Epithelial cell of proximal tubule (primary cell): ENCODE data around the gene MMP20. TPM values are rescaled to one million over a fixed set of nuclear protein-coding genes. Genes with fewer than 3 reads are reported as not detected.

Experiments used
- DNase-seq: peaks from one replicate; pipeline ENCODE4 v3.0.0-alpha.2; 2011; ENCODE audit warnings: low read depth
- H3K4me3 ChIP-seq: 2 replicates; pipeline ENCODE4 v1.5.1; 2011; ENCODE audit warnings: low read depth, mild to moderate bottlenecking, low read length
- total RNA-seq: library from RNA; depleted of rRNA; stranded (reverse); fragments of >200 nt; gene quantifications from 2 replicates; pipeline ENCODE4 v1.2.3, GENCODE V29; 2015
- TF ChIP-seq, protein P1 (sequence below): conservative IDR thresholded peaks from 2 replicates; pipeline ENCODE4 v1.5.1; 2012; ENCODE audit warnings: low read depth, mild to moderate bottlenecking, low read length

Gene MMP20
- total RNA-seq, 1 donor from 2014 or later, result not detected

DNA sequence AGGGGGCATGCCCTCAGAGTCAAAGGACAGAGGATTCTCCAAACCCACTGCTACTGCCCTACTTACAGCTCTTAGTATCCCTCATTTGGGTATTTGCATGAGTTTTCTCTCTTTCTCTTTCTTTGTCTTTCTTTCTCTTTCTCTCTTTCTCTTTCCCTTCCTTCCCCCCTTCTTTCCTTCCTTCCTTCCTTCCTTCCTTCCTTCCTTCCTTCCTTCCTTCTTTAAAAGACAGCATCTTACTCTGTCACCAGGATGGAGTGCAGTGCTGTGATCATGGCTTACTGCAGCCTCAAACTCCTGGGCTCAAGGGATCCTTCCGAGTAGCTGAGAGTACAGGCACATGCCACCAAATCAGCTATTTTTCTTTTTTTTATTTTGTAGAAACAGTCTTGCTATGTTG lies 80.5 kb downstream of the MMP20 start:
- no peak overlapping the region for H3K4me3 ChIP-seq
- TF ChIP-seq, protein P1, sequence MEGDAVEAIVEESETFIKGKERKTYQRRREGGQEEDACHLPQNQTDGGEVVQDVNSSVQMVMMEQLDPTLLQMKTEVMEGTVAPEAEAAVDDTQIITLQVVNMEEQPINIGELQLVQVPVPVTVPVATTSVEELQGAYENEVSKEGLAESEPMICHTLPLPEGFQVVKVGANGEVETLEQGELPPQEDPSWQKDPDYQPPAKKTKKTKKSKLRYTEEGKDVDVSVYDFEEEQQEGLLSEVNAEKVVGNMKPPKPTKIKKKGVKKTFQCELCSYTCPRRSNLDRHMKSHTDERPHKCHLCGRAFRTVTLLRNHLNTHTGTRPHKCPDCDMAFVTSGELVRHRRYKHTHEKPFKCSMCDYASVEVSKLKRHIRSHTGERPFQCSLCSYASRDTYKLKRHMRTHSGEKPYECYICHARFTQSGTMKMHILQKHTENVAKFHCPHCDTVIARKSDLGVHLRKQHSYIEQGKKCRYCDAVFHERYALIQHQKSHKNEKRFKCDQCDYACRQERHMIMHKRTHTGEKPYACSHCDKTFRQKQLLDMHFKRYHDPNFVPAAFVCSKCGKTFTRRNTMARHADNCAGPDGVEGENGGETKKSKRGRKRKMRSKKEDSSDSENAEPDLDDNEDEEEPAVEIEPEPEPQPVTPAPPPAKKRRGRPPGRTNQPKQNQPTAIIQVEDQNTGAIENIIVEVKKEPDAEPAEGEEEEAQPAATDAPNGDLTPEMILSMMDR, result no peak

DNA sequence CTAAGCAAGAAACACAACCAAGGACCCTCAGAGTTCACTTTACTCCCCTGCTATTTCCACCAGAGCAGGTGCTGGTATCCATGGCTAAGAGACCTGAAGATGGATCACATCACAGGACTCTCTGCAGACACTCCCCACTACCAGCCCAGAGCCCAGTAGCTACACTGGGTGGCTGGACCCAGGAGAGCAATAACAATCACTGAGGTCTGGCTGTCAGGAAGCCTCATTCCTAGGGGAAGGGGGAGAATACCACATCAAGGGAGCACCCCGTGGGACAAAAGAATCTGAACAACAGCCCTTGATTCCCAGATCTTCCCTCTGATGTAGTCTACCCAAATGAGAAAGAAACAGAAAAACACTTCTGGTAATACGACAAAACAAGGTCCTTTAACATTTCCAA lies 85.6 kb downstream of the MMP20 start:
- TF ChIP-seq, protein P1, result no peak
- no peak overlapping the region for H3K4me3 ChIP-seq
- DNase-seq, result no peak

More for the DNA sequence above, 80.5 kb downstream of the MMP20 start:
- no peak for DNase-seq

DNA sequence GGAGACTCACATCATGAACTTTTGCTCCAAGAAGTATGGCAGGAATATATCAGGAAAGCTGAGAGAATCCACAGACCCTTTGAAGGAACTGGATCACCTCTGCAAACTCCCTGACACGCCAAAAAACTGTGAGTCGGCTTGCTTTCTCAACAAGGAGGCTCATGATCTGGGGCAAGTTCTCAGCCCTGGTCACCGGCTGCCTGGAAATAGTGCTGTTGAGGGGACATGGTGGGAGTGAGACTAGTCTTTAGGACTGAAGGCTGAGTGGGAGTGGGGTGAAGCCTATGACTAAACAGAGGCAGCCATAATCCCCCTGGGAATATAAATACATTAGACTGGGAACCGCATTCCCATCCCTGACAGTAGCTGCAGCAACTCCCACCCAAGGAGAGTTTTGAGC lies 86.2 kb downstream of the MMP20 start:
- no peak for DNase-seq
- TF ChIP-seq, protein P1, result no peak
- H3K4me3 ChIP-seq, result no peak overlapping the region

DNA sequence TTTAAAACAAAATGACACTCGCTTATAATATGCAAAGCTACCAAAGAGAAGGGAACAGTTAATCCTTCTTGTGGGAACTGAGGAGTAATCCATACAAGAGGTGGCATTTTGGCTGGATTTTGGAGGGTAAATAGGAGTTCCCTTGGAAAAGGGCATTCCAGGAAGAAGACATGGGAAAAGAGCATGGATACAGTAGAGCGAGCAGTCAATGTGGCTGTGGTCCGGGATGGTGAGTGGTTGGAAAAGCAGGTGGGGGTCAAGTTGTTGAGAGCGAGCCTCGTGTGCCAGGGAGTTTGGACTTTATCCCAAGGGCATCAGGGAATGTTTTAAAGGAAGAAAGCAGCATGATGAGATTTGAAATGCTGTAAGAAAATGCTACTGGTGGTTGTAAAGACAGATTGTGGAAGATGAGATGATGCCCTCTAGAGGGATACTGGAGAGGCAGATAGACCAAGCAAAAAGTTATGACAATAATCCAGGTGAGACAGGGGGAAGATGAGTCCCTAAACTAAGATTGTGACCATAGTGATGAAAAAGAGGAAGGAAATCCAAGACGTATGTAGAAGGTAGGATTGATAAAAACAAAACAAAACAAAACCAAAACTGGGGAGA lies 90.8 kb downstream of the MMP20 start:
- TF ChIP-seq, protein P1, result peak; percentile 55
- H3K4me3 ChIP-seq, result no peak overlapping the region
- DNase-seq, result no peak

DNA sequence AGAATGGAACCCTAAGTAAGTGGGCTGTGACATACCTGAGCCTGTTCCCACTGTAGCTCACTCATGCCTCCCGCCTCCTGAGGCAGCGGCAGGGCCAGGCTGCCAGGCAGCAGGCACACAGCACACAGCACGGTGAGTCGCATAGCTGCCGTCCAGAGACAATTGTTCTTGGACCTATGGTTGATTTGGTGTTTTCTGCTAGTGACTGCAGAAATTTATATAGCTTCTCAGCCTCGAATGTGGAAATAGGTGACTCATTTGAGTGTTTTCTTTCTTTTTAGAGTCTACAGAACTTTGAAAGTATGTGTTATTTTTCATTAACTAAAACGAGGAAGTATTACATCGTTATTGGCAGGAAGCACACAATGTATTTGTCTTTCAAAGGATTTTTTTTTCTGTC lies 94.6 kb downstream of the MMP20 start, which contains the start of gene MMP7:
MMP7 (minus strand) TSS at position 190 of the 400 bp plus-strand sequence; CDS start at position 143, 47 bp downstream.
- peak within 1 kb of the TSS; percentile 47 for H3K4me3 ChIP-seq
- TF ChIP-seq, protein P1, result no peak
- peak; percentile 76 for DNase-seq

DNA sequence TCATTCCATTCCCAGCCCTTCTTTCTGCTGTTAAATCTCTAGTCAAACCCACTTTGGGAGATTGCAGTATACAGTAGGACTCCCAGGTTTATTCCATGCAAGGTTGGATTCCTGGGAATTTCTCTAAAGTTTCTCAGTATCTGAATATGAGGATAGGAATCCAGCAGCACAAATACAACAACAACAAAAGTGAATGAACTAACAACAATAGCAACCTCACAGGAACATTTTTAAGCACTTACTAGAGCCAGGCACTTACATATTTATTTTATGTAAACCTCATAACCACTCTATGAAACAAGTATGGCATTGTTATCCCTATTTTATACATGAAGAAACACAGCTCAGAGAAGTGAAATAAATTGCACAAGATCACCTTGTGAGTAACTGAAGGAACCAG lies 96.5 kb downstream of the MMP20 start:
- TF ChIP-seq, protein P1, result no peak
- peak overlapping the region; percentile 47 for H3K4me3 ChIP-seq
- DNase-seq, result no peak

DNA sequence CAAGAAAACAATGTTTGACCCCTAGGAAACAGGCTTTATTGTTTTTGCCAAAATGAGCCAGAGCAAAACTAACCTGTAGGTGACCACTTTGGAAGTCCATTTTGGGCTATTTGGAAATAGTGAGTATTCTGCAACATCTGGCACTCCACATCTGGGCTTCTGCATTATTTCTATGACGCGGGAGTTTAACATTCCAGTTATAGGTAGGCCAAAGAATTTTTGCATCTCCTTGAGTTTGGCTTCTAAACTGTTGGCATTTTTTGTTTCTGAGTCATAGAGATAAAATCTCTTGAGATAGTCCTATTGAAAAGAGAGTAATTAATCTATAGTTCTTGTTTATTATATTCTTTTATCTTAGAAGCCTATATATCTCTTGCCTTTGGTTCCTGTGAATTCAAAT lies 97.4 kb downstream of the MMP20 start:
- no peak overlapping the region for H3K4me3 ChIP-seq
- TF ChIP-seq, protein P1, result no peak
- no peak for DNase-seq
